PC-3 (cell line): ENCODE data around the gene ANKRD53. TPM values are rescaled to one million over a fixed set of nuclear protein-coding genes. Genes with fewer than 3 reads are reported as not detected.
A peak's percentile ranks its signal among the peaks of the same experiment; 100 is the strongest.

ENCODE experiments used
- ATAC-seq: fragments of 200-7000 bp; cut with Tn5 transposase; 2 replicates; pipeline ENCODE4 v1.9.1; 2020; ENCODE audit warnings: mild to moderate bottlenecking, moderate library complexity
- BruUV-seq: library from RNA; stranded (reverse); fragments of 400-500 nt; replicated peaks from 2 replicates; lab custom pipeline; 2021; lab: Mats Ljungman, UMichigan
- CTCF ChIA-PET: fragments of 300-600 bp; sonication (Branson Sonifier 250); formaldehyde crosslinking; loops from one replicate; lab custom pipeline; 2022; ENCODE audit warnings: antibody characterized with exemption; lab: Charles Lee
- POLR2A ChIA-PET: fragments of 300-600 bp; sonication (Branson Sonifier 250); formaldehyde crosslinking; loops from one replicate; lab custom pipeline; 2022; ENCODE audit warnings: antibody characterized with exemption; ENCODE audit not compliant: unreplicated experiment; lab: Charles Lee
- DNase-seq: peaks from one replicate; pipeline ENCODE4 v3.0.0-alpha.2; 2015
- H2AFZ ChIP-seq: fragments of 300-600 bp; sonication (generic); 2 replicates; pipeline ENCODE4 v1.6.0; 2016; ENCODE audit warnings: antibody characterized with exemption, low read length
- H3F3A ChIP-seq: fragments of 300-600 bp; sonication (generic); one replicate; pipeline ENCODE4 v1.6.0; 2017; ENCODE audit warnings: antibody characterized with exemption, low read length, control low read depth, mild to moderate bottlenecking; ENCODE audit not compliant: unreplicated experiment
- H3K27ac ChIP-seq: fragments of 300-600 bp; sonication (generic); 2 replicates; pipeline ENCODE4 v1.5.1; 2016; ENCODE audit warnings: mild to moderate bottlenecking, low read length
- H3K27me3 ChIP-seq: fragments of 300-600 bp; sonication (generic); 2 replicates; pipeline ENCODE4 v1.6.1; 2016; ENCODE audit warnings: low read length, mixed read lengths
- H3K36me3 ChIP-seq: fragments of 300-600 bp; sonication (generic); 2 replicates; pipeline ENCODE4 v1.6.1; 2016; ENCODE audit warnings: low read depth, mixed run types, low read length, mixed read lengths
- H3K4me1 ChIP-seq: fragments of 300-600 bp; sonication (generic); 2 replicates; pipeline ENCODE4 v1.5.1; 2016; ENCODE audit warnings: low read length; ENCODE audit not compliant: insufficient read depth
- H3K4me2 ChIP-seq: fragments of 300-600 bp; sonication (generic); 2 replicates; pipeline ENCODE4 v1.6.0; 2016; ENCODE audit warnings: low read length
- H3K4me3 ChIP-seq: fragments of 300-600 bp; sonication (generic); 2 replicates; pipeline ENCODE4 v1.5.1; 2016; ENCODE audit warnings: mild to moderate bottlenecking, low read length, mixed read lengths
- H3K79me2 ChIP-seq: fragments of 300-600 bp; sonication (generic); 2 replicates; pipeline ENCODE4 v1.6.1; 2017; ENCODE audit warnings: low read length, mixed read lengths
- H3K9ac ChIP-seq: fragments of 300-600 bp; sonication (generic); 2 replicates; pipeline ENCODE4 v1.6.0; 2016; ENCODE audit warnings: mild to moderate bottlenecking, low read length
- H3K9me2 ChIP-seq: fragments of 300-600 bp; sonication (generic); replicated peaks from 2 replicates; pipeline ENCODE4 v1.6.1; 2016; ENCODE audit warnings: mixed run types, low read length, mixed read lengths
- H3K9me3 ChIP-seq: fragments of 300-600 bp; sonication (generic); 2 replicates; pipeline ENCODE4 v1.6.1; 2016; ENCODE audit warnings: low read length, mixed read lengths
- H4K20me1 ChIP-seq: fragments of 300-600 bp; sonication (generic); 2 replicates; pipeline ENCODE4 v1.6.1; 2016; ENCODE audit warnings: low read length, mixed read lengths
- EZH2 ChIP-seq: fragments of 300-600 bp; sonication (generic); IDR thresholded peaks from one replicate; pipeline ENCODE4 v1.6.1; 2017; ENCODE audit warnings: antibody characterized with exemption, mild to moderate bottlenecking, low read length; ENCODE audit not compliant: unreplicated experiment
- EZH2phosphoT487 ChIP-seq: fragments of 300-600 bp; sonication (generic); IDR thresholded peaks from 2 replicates; pipeline ENCODE4 v1.6.1; 2018; ENCODE audit warnings: mild to moderate bottlenecking, antibody characterized with exemption, low read length, borderline replicate concordance
- intact Hi-C: fragments of 100-400 bp; cut with micrococcal nuclease; formaldehyde crosslinking; loops from 2 replicates; pipeline ENCODE4 v1.9.0; 2023
- total RNA-seq: library from RNA; depleted of rRNA; stranded (reverse); fragments of >200 nt; gene quantifications from 2 replicates; pipeline ENCODE4 v1.2.3, GENCODE V29; 2014
- TF ChIP-seq, protein P1 (sequence below): fragments of 300-600 bp; sonication (generic); conservative IDR thresholded peaks from 2 replicates; pipeline ENCODE4 v1.5.1; 2017; ENCODE audit warnings: antibody characterized with exemption, low read depth, mild to moderate bottlenecking, low read length

The ANKRD53 gene
- total RNA-seq, 1 experiment from 2014 or later = not detected

DNA sequence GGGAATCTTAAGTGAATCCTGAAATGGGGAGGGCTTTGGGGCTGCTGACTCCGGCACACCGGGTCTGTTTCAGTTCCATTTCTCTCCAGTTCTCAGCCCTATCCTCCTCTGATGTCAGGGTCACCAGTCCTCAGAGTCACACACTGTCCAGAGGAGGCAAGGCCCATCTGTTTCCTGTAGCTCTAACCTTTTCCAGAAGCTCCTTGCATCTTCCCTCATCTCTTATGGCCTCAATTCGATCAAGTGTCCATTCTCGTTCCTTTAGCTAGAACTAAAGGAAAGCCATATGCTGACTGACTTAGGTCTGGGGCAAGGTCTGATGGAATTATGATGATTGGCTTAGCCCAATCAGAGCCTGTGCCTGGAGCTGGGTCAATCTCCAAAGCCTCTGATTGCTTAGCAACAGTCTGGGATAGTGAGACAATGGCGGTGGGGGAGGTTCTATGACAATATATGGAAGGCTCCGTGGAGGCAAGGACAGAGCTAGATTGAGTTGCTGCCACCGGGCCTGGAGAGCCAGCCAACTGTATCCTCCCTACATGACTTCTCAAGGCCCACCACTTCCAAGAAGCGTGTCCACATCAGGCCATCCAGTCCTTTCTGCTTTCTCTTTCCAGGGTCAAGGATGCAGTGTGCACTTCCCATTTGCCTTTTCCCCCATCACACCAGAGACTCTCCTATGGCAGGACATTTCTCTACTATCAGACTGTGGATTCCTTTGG is 5.2 kb downstream of the ANKRD53 start:
- ATAC-seq = no peak
- H3K79me2 ChIP-seq = no peaks in the 10 kb centered on the region
- no peak overlapping the region for H3K27ac ChIP-seq
- TF ChIP-seq, protein P1, sequence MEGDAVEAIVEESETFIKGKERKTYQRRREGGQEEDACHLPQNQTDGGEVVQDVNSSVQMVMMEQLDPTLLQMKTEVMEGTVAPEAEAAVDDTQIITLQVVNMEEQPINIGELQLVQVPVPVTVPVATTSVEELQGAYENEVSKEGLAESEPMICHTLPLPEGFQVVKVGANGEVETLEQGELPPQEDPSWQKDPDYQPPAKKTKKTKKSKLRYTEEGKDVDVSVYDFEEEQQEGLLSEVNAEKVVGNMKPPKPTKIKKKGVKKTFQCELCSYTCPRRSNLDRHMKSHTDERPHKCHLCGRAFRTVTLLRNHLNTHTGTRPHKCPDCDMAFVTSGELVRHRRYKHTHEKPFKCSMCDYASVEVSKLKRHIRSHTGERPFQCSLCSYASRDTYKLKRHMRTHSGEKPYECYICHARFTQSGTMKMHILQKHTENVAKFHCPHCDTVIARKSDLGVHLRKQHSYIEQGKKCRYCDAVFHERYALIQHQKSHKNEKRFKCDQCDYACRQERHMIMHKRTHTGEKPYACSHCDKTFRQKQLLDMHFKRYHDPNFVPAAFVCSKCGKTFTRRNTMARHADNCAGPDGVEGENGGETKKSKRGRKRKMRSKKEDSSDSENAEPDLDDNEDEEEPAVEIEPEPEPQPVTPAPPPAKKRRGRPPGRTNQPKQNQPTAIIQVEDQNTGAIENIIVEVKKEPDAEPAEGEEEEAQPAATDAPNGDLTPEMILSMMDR = no peak
- TF ChIP-seq EZH2 = no peak
- no peak for TF ChIP-seq EZH2phosphoT487
- intact Hi-C loops = no loop called here
- no peaks in the 10 kb centered on the region for H4K20me1 ChIP-seq
- no peaks in the 10 kb centered on the region for H3K4me1 ChIP-seq
- H3K4me3 ChIP-seq = no peak overlapping the region
- H3K9me3 ChIP-seq = no peaks in the 10 kb centered on the region
- ChIA-PET POLR2A (no interaction called here), CTCF (no interaction called here)
- no peak for DNase-seq
- H3K36me3 ChIP-seq = peaks cover 20% of the 10 kb centered on the region
- no TSS peak for BruUV-seq
- H3K9me2 ChIP-seq = no peaks in the 10 kb centered on the region
- no peaks in the 10 kb centered on the region for H3K27me3 ChIP-seq
- H3F3A ChIP-seq = no peaks in the 10 kb centered on the region
- no peak overlapping the region for H2AFZ ChIP-seq
- H3K9ac ChIP-seq = no peak overlapping the region
- no peak overlapping the region for H3K4me2 ChIP-seq

DNA sequence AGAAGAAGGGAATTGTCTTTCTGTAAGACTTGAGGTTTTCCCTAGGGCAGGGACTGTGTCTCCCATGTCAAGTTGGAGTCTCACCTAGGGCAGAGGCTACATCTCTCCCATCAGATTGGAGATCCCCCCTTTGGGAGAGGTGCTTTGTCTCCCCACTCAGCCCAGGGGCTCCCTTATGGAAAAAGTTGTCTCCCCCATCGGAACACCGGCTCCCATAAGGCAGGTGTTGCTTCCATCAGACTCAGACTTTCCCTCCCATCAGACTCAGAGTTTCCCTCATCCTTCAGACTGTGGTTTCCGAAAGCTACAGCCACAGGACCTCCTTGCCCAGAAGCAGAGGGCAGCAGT is 5.8 kb downstream of the ANKRD53 start:
- no peaks in the 10 kb centered on the region for H3K27me3 ChIP-seq
- BruUV-seq = no TSS peak
- no peaks in the 10 kb centered on the region for H3F3A ChIP-seq
- H3K36me3 ChIP-seq = peaks cover 23% of the 10 kb centered on the region
- H4K20me1 ChIP-seq = no peaks in the 10 kb centered on the region
- CTCF ChIA-PET = no interaction called here
- ATAC-seq = no peak
- TF ChIP-seq EZH2 (no peak), EZH2phosphoT487 (no peak)
- H3K27ac ChIP-seq = no peak overlapping the region
- POLR2A ChIA-PET = no interaction called here
- no peak overlapping the region for H2AFZ ChIP-seq
- intact Hi-C loops = no loop called here
- H3K4me3 ChIP-seq = no peak overlapping the region
- DNase-seq = no peak
- no peaks in the 10 kb centered on the region for H3K4me1 ChIP-seq
- no peak overlapping the region for H3K4me2 ChIP-seq
- H3K79me2 ChIP-seq = no peaks in the 10 kb centered on the region
- no peaks in the 10 kb centered on the region for H3K9me3 ChIP-seq
- no peaks in the 10 kb centered on the region for H3K9me2 ChIP-seq
- no peak overlapping the region for H3K9ac ChIP-seq

DNA sequence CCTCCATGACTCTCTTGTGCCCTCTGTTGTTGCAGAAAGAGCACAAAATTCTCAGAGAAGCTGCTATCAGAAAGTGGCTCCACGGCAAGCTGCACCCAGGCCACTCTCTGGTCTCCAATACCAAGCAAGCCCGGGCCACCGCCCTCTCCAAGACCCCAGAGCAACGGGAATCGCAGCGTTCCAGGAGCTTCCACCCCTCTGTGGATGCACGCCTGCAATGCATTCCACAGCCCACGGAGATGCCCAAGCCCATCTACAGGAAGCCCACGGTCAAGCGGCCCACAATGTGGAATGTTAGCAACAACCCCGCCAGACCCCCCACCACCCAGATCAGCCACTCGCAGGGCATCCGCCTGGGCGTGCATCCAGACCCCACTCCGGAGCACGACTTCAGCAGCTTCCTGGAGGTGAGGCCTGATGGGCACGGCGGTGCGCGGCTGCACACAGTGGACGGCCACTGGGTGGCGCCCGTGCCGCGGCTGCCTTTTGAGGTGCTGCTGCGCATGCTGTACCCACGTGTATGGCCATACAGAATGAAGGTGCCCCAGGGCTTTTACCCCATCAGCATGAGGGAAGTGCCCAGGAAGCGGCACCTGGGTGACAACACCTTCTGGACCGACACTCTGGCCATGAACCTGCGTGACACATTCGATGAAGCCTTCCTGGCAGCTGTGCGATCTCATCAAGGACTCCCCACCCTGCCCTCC is 6.3 kb downstream of the ANKRD53 start:
- ATAC-seq = peak; percentile 64
- H3K79me2 ChIP-seq = no peaks in the 10 kb centered on the region
- intact Hi-C loops = no loop called here
- H2AFZ ChIP-seq = no peak overlapping the region
- TF ChIP-seq EZH2 = no peak
- TF ChIP-seq, protein P1 = peak; percentile 61
- no peak overlapping the region for H3K4me2 ChIP-seq
- no peaks in the 10 kb centered on the region for H3K27me3 ChIP-seq
- BruUV-seq = no TSS peak
- CTCF ChIA-PET = no interaction called here
- H3K9ac ChIP-seq = no peak overlapping the region
- no peaks in the 10 kb centered on the region for H3F3A ChIP-seq
- H3K36me3 ChIP-seq = peaks cover 27% of the 10 kb centered on the region
- no peaks in the 10 kb centered on the region for H3K9me2 ChIP-seq
- H3K27ac ChIP-seq = no peak overlapping the region
- no peak for DNase-seq
- no peaks in the 10 kb centered on the region for H4K20me1 ChIP-seq
- no peaks in the 10 kb centered on the region for H3K4me1 ChIP-seq
- no peak overlapping the region for H3K4me3 ChIP-seq
- POLR2A ChIA-PET = no interaction called here
- no peaks in the 10 kb centered on the region for H3K9me3 ChIP-seq
